ENCODE data around the gene SUPT3H.

DNA sequence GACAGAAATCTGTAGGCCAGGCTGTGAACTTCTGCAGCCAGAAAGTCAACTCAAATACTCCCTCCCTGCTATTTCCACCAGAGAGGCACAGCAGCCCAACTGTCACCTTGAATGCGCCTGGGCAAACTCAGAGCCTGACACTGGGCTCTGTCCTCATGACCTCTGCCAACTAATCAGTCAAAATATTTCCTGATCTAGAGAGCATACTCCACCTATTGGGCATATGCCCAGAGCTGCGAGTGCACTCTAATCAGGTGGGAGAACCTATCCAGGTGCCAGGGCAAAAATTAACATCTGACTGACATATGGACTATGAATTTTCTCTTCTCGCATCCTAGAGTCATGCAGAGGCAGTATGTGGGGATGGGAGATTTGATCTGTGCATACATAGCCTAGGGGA, 455.9 kb downstream of the SUPT3H start:
- no peak for TF ChIP-seq CTCF (conservative IDR thresholded peaks at IDR 0.05; ENCODE audit: low read depth, low read length)
- TF ChIP-seq EZH2 (IDR thresholded peaks at IDR 0.05; ENCODE audit: low read length, unreplicated experiment) = no peak

All from PC-3 (cell line).